ENCODE data around the gene GRIK2. TPM values are rescaled to one million over a fixed set of nuclear protein-coding genes. Genes with fewer than 3 reads are reported as not detected.

The GRIK2 gene
- total and polyA plus RNA-seq, 2 of the 4 experiments (the other 2 are of a cell fraction), result 8.2 to 15.2 TPM

DNA sequence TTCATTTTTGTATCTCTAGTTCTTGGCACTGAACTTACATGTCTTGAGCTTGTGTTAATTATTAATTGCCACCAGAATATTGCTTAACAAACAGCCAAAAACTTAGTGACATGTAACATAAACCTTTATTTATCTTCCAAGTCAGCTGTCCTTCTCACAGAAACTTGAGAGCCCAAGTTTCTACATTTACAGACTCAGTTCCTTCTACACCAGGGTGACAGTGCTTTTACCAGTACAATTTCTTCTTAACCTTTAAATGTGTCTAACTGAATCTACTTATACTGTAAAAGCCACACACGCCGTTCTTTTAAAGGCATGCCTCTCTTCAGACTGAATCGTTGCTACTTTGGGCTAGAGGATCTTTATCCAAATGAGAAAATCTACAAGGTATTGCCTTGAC, 539.2 kb downstream of the GRIK2 start:
- H2AK5ac ChIP-seq (ENCODE audit: low read depth, low read length), result no peak overlapping the region
- H3K56ac ChIP-seq (ENCODE audit: extremely low read depth, insufficient read depth, low read length), result no peak overlapping the region
- no peak overlapping the region for H2BK15ac ChIP-seq (ENCODE audit: low read depth, low read length)
- H3K4me1 ChIP-seq (ENCODE audit: control insufficient read depth, insufficient read depth, low read length), result no peaks in the 10 kb centered on the region
- no peak overlapping the region for H2BK20ac ChIP-seq (ENCODE audit: low read depth, low read length)
- H2AK9ac ChIP-seq (replicated peaks; ENCODE audit: low read depth, low read length, poor library complexity), result no peak overlapping the region
- H3K36me3 ChIP-seq (ENCODE audit: control insufficient read depth, insufficient read depth, low read length), result no peaks in the 10 kb centered on the region
- H3K14ac ChIP-seq (replicated peaks; ENCODE audit: low read depth, low read length), result no peak overlapping the region
- no peak overlapping the region for H3K18ac ChIP-seq (ENCODE audit: low read depth, low read length)
- H3K27me3 ChIP-seq (ENCODE audit: control insufficient read depth, insufficient read depth, low read length), result no peaks in the 10 kb centered on the region
- intact Hi-C loops (cut with micrococcal nuclease) (no loop called here), in situ Hi-C loops (cut with MboI; ENCODE audit: low sequenced_read_pairs) (no loop called here), dilution Hi-C loops (cut with HindIII; ENCODE audit: low sequenced_read_pairs, unreplicated experiment) (no loop called here)
- no TSS peak for BruUV-seq (replicated peaks)
- no peak overlapping the region for H3K27ac ChIP-seq (ENCODE audit: insufficient read depth, low read length)
- H3K9me3 ChIP-seq (ENCODE audit: control insufficient read depth, insufficient read depth, low read length), result no peaks in the 10 kb centered on the region
- ATAC-seq (ENCODE audit: low read depth) (no peak), DNase-seq (no peak)
- TF ChIP-seq POLR2A (IDR thresholded peaks at IDR 0.05; ENCODE audit: low read depth, low read length) (no peak), MAFK (IDR thresholded peaks at IDR 0.05; ENCODE audit: low read depth, low read length) (no peak), CHD1 (IDR thresholded peaks at IDR 0.05; ENCODE audit: low read depth, low read length) (no peak), MAZ (IDR thresholded peaks at IDR 0.05; ENCODE audit: borderline replicate concordance, low read depth, low read length) (no peak), FOS (IDR thresholded peaks at IDR 0.05; ENCODE audit: low read depth, low read length) (no peak), SMC3 (IDR thresholded peaks at IDR 0.05; ENCODE audit: low read depth, low read length) (no peak), RCOR1 (IDR thresholded peaks at IDR 0.05; ENCODE audit: insufficient replicate concordance, low read length) (no peak), NFE2L2 (IDR thresholded peaks at IDR 0.05; ENCODE audit: low read depth, low read length) (no peak), BHLHE40 (IDR thresholded peaks at IDR 0.05; ENCODE audit: low read depth, low read length) (no peak), MXI1 (IDR thresholded peaks at IDR 0.05; ENCODE audit: borderline replicate concordance, low read depth, low read length) (no peak), RAD21 (IDR thresholded peaks at IDR 0.05; ENCODE audit: low read length) (no peak), CEBPB (IDR thresholded peaks at IDR 0.05; ENCODE audit: low read depth, low read length) (no peak), RFX5 (IDR thresholded peaks at IDR 0.05; ENCODE audit: low read depth, low read length) (no peak)
- TF ChIP-seq, protein P1, sequence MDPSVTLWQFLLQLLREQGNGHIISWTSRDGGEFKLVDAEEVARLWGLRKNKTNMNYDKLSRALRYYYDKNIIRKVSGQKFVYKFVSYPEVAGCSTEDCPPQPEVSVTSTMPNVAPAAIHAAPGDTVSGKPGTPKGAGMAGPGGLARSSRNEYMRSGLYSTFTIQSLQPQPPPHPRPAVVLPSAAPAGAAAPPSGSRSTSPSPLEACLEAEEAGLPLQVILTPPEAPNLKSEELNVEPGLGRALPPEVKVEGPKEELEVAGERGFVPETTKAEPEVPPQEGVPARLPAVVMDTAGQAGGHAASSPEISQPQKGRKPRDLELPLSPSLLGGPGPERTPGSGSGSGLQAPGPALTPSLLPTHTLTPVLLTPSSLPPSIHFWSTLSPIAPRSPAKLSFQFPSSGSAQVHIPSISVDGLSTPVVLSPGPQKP (IDR thresholded peaks at IDR 0.05; ENCODE audit: borderline replicate concordance, low read depth, low read length), result no peak
- TF ChIP-seq, protein P2, sequence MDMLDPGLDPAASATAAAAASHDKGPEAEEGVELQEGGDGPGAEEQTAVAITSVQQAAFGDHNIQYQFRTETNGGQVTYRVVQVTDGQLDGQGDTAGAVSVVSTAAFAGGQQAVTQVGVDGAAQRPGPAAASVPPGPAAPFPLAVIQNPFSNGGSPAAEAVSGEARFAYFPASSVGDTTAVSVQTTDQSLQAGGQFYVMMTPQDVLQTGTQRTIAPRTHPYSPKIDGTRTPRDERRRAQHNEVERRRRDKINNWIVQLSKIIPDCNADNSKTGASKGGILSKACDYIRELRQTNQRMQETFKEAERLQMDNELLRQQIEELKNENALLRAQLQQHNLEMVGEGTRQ (IDR thresholded peaks at IDR 0.05; ENCODE audit: low read depth, low read length), result no peak
- TF ChIP-seq, protein P3, sequence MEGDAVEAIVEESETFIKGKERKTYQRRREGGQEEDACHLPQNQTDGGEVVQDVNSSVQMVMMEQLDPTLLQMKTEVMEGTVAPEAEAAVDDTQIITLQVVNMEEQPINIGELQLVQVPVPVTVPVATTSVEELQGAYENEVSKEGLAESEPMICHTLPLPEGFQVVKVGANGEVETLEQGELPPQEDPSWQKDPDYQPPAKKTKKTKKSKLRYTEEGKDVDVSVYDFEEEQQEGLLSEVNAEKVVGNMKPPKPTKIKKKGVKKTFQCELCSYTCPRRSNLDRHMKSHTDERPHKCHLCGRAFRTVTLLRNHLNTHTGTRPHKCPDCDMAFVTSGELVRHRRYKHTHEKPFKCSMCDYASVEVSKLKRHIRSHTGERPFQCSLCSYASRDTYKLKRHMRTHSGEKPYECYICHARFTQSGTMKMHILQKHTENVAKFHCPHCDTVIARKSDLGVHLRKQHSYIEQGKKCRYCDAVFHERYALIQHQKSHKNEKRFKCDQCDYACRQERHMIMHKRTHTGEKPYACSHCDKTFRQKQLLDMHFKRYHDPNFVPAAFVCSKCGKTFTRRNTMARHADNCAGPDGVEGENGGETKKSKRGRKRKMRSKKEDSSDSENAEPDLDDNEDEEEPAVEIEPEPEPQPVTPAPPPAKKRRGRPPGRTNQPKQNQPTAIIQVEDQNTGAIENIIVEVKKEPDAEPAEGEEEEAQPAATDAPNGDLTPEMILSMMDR (conservative IDR thresholded peaks at IDR 0.05; ENCODE audit: low read depth, low read length), result no peak
- H4K20me1 ChIP-seq (ENCODE audit: insufficient read depth, low read length), result no peaks in the 10 kb centered on the region
- no peak overlapping the region for H3K9ac ChIP-seq (ENCODE audit: low read depth, low read length)
- H3K4ac ChIP-seq (ENCODE audit: low read depth, low read length), result no peak overlapping the region
- no peak overlapping the region for H2BK5ac ChIP-seq (ENCODE audit: low read depth, low read length, poor library complexity, severe bottlenecking)
- no CpG with 5 or more reads among the region's 3 CpGs for WGBS, 2 experiments (ENCODE audit: extremely low coverage in 2 of 2, insufficient read length in 1 of 2)
- H3K4me3 ChIP-seq (ENCODE audit: insufficient read depth, low read depth, low read length), result no peak overlapping the region
- no peak overlapping the region for H3K23ac ChIP-seq (ENCODE audit: low read depth, low read length)
- CTCF ChIA-PET, result no interaction called here
- no peaks in the 10 kb centered on the region for H3K9me1 ChIP-seq (ENCODE audit: insufficient read depth, low read length)
- no peak overlapping the region for H4K5ac ChIP-seq (ENCODE audit: low read depth, low read length)
- POLR2A ChIA-PET (ENCODE audit: unreplicated experiment), result no interaction called here
- no peak overlapping the region for H2BK120ac ChIP-seq (ENCODE audit: low read depth, low read length)
- no peak overlapping the region for H3K4me2 ChIP-seq (ENCODE audit: low read depth, low read length)
- H3K79me1 ChIP-seq (ENCODE audit: low read depth in 1 of 2, low read length in 2 of 2), result no peaks in the 10 kb centered on the region
- no peak overlapping the region for H4K8ac ChIP-seq (ENCODE audit: low read depth in 2 of 2, low read length in 2 of 2)
- H4K91ac ChIP-seq (ENCODE audit: insufficient read depth, low read depth, low read length), result no peak overlapping the region
- no peak overlapping the region for H2AFZ ChIP-seq (replicated peaks; ENCODE audit: low read length, poor library complexity)

All from IMR-90 (cell line).